ENCODE measurements around the gene FBXL13.

FBXL13 gene

GRCh38 chr7:102837802-102838201 lies 236.8 kb downstream of the FBXL13 start:
- TF ChIP-seq RAD21 (IDR thresholded peaks at IDR 0.05; ENCODE audit: low read depth) (no peak), USF1 (IDR thresholded peaks at IDR 0.05) (no peak), TEAD4 (IDR thresholded peaks at IDR 0.05) (no peak)

GRCh38 chr7:102836977-102837376 lies 237.6 kb downstream of the FBXL13 start:
- TF ChIP-seq REST (IDR thresholded peaks at IDR 0.05; ENCODE audit: low read depth) (no peak), FOXM1 (IDR thresholded peaks at IDR 0.05; ENCODE audit: borderline replicate concordance, low read depth) (no peak), TCF12 (IDR thresholded peaks at IDR 0.05; ENCODE audit: low read depth) (no peak), YY1 (IDR thresholded peaks at IDR 0.05; ENCODE audit: low read depth) (no peak), CEBPB (IDR thresholded peaks at IDR 0.05) (no peak), EGR1 (IDR thresholded peaks at IDR 0.05) (no peak), ZBTB7A (IDR thresholded peaks at IDR 0.05; ENCODE audit: low read depth) (no peak), EP300 (IDR thresholded peaks at IDR 0.05; ENCODE audit: borderline replicate concordance) (no peak)

GRCh38 chr7:102836191-102836919 lies 238.2 kb downstream of the FBXL13 start:
- TF ChIP-seq RAD21 (IDR thresholded peaks at IDR 0.05; ENCODE audit: low read depth) (no peak), CREB1 (IDR thresholded peaks at IDR 0.05; ENCODE audit: low read depth) (no peak), EGR1 (IDR thresholded peaks at IDR 0.05) (no peak), REST (IDR thresholded peaks at IDR 0.05; ENCODE audit: low read depth) (no peak), TAF1 (IDR thresholded peaks at IDR 0.05; ENCODE audit: low read depth) (no peak), YY1 (IDR thresholded peaks at IDR 0.05; ENCODE audit: low read depth) (no peak), MAX (IDR thresholded peaks at IDR 0.05) (no peak), TEAD4 (IDR thresholded peaks at IDR 0.05) (peak; percentile 22; the same call in 1 of the 2 replicates), TCF12 (IDR thresholded peaks at IDR 0.05; ENCODE audit: low read depth) (no peak), CEBPB (IDR thresholded peaks at IDR 0.05) (no peak), USF1 (IDR thresholded peaks at IDR 0.05) (no peak), FOXM1 (IDR thresholded peaks at IDR 0.05; ENCODE audit: borderline replicate concordance, low read depth) (no peak), NFIC (IDR thresholded peaks at IDR 0.05) (peak; percentile 22; the same call in 1 of the 2 replicates), ZBTB7A (IDR thresholded peaks at IDR 0.05; ENCODE audit: low read depth) (no peak)

GRCh38 chr7:102834999-102835398 lies 239.6 kb downstream of the FBXL13 start:
- TF ChIP-seq RAD21 (IDR thresholded peaks at IDR 0.05; ENCODE audit: low read depth) (no peak), USF1 (IDR thresholded peaks at IDR 0.05) (no peak), ZBTB7A (IDR thresholded peaks at IDR 0.05; ENCODE audit: low read depth) (no peak), TEAD4 (IDR thresholded peaks at IDR 0.05) (no peak), NFIC (IDR thresholded peaks at IDR 0.05) (no peak), REST (IDR thresholded peaks at IDR 0.05; ENCODE audit: low read depth) (no peak), EGR1 (IDR thresholded peaks at IDR 0.05) (no peak), MAX (IDR thresholded peaks at IDR 0.05) (no peak), YY1 (IDR thresholded peaks at IDR 0.05; ENCODE audit: low read depth) (no peak), CREB1 (IDR thresholded peaks at IDR 0.05; ENCODE audit: low read depth) (no peak), FOXM1 (IDR thresholded peaks at IDR 0.05; ENCODE audit: borderline replicate concordance, low read depth) (no peak), TCF12 (IDR thresholded peaks at IDR 0.05; ENCODE audit: low read depth) (no peak), CEBPB (IDR thresholded peaks at IDR 0.05) (no peak), TAF1 (IDR thresholded peaks at IDR 0.05; ENCODE audit: low read depth) (no peak), EP300 (IDR thresholded peaks at IDR 0.05; ENCODE audit: borderline replicate concordance) (no peak)

Data from Ishikawa (cell line).